Mucosa of stomach (tissue), 1 donor: ENCODE data around the gene EVC.

ENCODE experiments used
- H3K27me3 ChIP-seq: one replicate; pipeline ENCODE4 v1.7.0; 2013; ENCODE audit warnings: mild to moderate bottlenecking, low read length; ENCODE audit not compliant: control insufficient read depth, insufficient read depth
- H3K36me3 ChIP-seq: one replicate; pipeline ENCODE4 v1.7.0; 2013; ENCODE audit warnings: low read length; ENCODE audit not compliant: control insufficient read depth, insufficient read depth
- H3K4me1 ChIP-seq: one replicate; pipeline ENCODE4 v1.7.0; 2013; ENCODE audit warnings: mild to moderate bottlenecking, low read length; ENCODE audit not compliant: control insufficient read depth, insufficient read depth
- H3K4me3 ChIP-seq: one replicate; pipeline ENCODE4 v1.7.0; 2013; ENCODE audit warnings: low read length
- H3K9ac ChIP-seq: one replicate; pipeline ENCODE4 v1.7.0; 2013; ENCODE audit warnings: mild to moderate bottlenecking, low read length, moderate library complexity
- H3K9me3 ChIP-seq: one replicate; pipeline ENCODE4 v1.7.0; 2013; ENCODE audit warnings: mild to moderate bottlenecking, low read length, moderate library complexity; ENCODE audit not compliant: control insufficient read depth
- donor health status: Pancreatic carcinoma.

EVC gene

DNA sequence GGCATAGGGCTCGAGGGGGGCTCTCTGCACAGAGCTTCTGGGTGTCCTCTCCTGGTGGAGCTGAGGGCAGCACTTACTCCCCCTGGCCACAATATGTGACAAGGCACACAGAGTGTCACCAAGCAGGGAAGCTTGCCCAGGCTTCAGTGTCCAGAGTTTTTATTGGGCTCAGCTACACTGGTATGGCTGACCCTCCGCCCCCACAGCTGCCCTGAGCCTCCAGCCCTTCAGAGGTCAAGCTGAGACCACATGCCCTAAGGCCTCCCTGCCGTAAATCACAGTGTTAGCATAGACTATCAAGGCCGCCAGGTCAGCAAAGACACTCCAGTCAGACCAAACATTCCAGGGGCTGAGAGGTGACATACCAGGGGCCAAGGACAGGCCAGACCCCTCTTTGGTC is 59.0 kb downstream of the EVC start:
- H3K27me3 ChIP-seq, result no peaks in the 10 kb centered on the region
- H3K9ac ChIP-seq, result no peak overlapping the region
- H3K4me1 ChIP-seq, result no peaks in the 10 kb centered on the region
- no peaks in the 10 kb centered on the region for H3K9me3 ChIP-seq
- H3K4me3 ChIP-seq, result no peak overlapping the region
- H3K36me3 ChIP-seq, result no peaks in the 10 kb centered on the region

DNA sequence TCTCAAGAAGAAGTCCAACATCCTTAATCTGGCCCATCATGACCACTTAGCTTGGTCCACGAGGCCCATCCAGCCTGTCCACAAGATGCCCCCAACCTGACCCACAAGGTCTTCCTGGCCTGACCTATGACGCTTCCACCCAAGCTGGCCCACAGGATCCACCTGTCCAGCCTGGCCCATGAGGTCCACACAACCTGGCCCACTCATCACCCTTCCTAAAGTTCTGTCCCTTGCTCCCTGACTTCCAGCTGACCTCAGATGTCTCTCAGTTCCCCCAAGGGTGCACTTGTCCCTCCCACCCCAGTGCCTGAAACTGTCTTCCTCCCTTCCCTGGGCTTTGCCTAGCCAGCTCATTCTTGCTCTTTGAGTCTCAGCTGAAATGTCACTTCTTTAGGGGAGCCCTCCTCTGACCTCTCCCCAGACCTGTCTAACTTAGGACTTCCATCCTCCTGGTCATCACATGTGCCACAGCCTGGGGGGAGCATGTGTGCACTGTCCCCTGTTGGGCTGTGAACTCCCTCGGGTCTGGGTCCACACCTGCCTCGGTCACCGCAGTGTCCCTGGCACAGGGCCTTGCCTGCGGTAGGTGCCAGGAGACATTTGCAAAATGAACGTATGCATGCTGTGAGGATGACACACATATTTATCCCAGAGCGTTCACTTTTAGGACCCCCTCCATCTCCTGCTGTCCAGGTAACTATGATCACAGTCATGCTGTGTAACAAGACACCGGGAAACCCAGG is 61.7 kb downstream of the EVC start:
- Histone ChIP-seq H3K36me3 (no peaks in the 10 kb centered on the region), H3K9ac (no peak overlapping the region), H3K9me3 (no peaks in the 10 kb centered on the region), H3K4me1 (no peaks in the 10 kb centered on the region), H3K4me3 (no peak overlapping the region), H3K27me3 (no peaks in the 10 kb centered on the region)

DNA sequence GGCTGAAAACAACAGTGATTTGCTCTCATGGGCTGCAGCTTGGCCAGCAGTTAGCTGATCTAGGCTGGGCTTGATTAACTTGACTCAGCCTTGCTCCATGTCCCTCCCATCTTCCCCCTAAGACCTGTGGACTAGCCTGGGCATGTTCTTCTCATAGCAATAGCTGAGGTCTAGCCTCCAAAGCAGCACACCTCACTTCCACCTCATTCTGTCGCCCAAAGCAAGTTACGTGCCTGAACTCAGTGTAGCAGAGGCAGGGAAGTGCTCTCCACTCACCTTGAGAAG is 62.2 kb downstream of the EVC start:
- no peaks in the 10 kb centered on the region for H3K4me1 ChIP-seq
- H3K4me3 ChIP-seq, result no peak overlapping the region
- no peaks in the 10 kb centered on the region for H3K27me3 ChIP-seq
- no peak overlapping the region for H3K9ac ChIP-seq
- H3K36me3 ChIP-seq, result no peaks in the 10 kb centered on the region
- no peaks in the 10 kb centered on the region for H3K9me3 ChIP-seq

DNA sequence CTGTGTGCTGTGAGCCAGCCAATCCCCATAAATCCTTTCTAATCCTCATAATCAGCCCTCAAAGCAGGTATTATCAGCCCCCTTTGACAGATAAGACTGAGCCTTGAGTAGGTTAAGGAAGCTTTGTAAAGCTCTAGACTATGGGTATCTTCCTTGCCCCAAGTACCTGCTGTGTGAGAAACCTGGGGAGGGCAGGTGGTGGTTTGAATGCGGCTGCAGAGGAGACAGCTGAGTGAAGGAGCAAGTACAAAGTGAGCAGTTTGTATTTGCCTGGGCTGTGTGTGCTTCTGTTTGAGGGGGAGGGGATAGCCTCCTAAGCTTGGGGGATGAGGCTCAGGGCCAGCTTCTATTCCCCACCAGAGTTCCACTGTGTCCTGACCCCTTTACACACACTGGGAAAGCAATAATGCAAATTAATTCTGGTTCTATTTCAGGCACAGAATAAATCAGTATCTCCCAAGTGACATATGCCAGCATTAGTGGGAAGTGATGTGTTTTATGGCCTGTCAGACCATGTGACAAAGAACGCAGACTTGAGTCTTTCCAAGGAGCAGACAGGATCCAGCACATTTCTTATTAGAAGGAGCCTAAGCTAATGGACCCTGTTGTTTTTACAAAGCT is 63.5 kb downstream of the EVC start:
- H3K36me3 ChIP-seq, result no peaks in the 10 kb centered on the region
- H3K27me3 ChIP-seq, result no peaks in the 10 kb centered on the region
- no peak overlapping the region for H3K9ac ChIP-seq
- H3K4me1 ChIP-seq, result no peaks in the 10 kb centered on the region
- no peaks in the 10 kb centered on the region for H3K9me3 ChIP-seq
- H3K4me3 ChIP-seq, result no peak overlapping the region

DNA sequence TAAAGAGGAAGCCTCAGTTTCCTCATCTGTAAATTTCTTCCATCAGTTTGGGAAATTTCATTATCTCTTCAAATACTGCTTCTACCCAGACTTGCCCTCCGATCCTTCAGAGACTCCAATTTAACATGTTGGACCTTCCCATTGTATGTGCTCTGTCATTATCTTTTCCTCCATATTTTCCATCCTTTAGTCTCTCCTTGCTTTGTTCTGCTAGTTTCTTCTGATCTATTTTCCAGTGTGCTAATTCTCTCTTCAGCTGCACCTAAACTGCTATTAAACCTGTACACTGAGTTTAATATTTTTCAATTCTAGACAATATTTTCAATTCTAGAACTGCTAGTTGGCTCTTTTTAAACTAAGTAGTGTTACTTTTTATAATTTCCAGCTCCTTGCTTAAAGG is 65.5 kb downstream of the EVC start:
- Histone ChIP-seq H3K9me3 (no peaks in the 10 kb centered on the region), H3K9ac (no peak overlapping the region), H3K4me3 (no peak overlapping the region), H3K27me3 (no peaks in the 10 kb centered on the region), H3K36me3 (no peaks in the 10 kb centered on the region), H3K4me1 (no peaks in the 10 kb centered on the region)

DNA sequence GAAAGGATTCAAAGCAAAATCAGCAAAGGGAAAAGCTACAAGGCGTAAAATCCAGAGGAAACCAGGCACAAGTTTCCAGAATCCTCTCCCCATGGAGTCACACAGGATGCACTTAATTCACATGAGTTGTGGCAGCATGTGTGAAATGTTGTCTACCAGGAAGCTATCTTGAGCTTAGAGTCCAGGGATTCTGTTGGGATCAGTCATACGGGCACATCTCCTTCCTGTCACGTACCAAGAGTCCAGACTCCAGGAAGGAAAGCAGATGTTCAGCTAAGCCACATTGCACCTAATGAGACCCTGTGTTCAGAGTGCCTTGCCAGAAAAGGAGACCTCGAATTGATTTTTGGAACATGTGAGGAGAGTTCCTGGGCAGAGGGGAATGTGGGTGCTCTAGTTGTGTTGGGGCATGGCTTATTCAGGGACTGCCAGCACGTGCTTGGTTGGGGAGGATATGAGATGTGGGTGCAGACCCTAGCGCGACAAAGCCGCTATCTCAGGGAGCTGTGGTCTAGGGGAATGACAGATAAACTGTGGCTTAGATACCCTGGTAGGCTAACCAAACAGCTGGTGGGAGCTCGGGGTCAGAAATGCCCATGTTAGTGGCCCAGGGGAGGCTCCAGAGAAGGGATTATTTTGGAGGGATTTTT is 70.0 kb downstream of the EVC start:
- no peaks in the 10 kb centered on the region for H3K27me3 ChIP-seq
- H3K4me1 ChIP-seq, result no peaks in the 10 kb centered on the region
- H3K9me3 ChIP-seq, result no peaks in the 10 kb centered on the region
- H3K4me3 ChIP-seq, result no peak overlapping the region
- no peaks in the 10 kb centered on the region for H3K36me3 ChIP-seq
- H3K9ac ChIP-seq, result no peak overlapping the region

DNA sequence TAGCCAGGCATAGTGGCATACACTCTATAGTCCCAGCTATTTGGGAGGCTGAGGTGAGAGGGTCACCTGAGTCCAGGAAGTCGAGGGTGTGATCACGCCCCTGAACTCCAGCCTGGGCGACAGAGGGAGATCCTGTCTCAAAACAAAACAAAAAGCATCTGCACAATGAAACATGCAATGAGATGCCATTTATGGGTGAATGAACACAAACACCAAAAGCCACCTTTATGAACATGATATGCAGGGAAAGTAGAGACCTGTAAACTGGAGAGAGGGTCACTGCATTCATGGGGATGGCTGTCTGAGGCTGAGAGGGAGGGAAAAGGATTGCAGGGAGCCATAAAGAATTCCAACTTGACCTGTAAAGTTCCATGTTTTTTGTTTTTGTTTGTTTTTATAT is 70.7 kb downstream of the EVC start:
- no peak overlapping the region for H3K9ac ChIP-seq
- H3K4me3 ChIP-seq, result no peak overlapping the region
- H3K36me3 ChIP-seq, result no peaks in the 10 kb centered on the region
- no peaks in the 10 kb centered on the region for H3K4me1 ChIP-seq
- H3K9me3 ChIP-seq, result no peaks in the 10 kb centered on the region
- H3K27me3 ChIP-seq, result no peaks in the 10 kb centered on the region

DNA sequence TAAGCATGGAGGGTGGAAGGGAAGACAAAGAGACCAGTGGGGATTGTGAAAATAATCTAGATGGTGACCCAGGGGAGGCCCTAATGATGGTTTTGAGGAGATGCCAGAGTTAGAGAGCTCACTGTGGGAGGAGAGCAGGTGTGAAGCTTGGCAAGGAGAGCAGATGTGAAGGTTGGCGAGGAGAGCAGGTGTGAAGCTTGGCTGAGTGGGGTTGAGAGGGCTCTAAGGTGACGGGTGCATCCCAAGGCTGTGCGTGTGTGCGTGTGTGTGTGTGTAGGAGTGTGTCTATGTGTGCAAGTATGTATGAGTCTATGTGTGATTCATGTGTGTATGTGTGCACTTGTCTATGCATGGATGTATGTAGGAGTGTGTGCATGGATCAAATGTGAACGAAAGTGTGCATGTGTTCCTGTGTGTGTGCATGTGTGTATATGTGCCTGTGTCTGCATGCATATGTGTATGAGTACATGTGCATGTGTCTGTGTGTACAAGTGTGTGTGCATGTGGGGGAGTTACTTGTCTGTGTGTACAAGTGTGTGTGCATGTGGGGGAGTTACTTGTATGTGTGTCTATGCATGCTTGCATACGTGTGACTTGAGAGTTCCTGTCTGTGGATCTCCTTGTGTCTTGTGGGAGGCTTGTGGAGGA is 72.0 kb downstream of the EVC start:
- Histone ChIP-seq H3K9me3 (no peaks in the 10 kb centered on the region), H3K4me1 (no peaks in the 10 kb centered on the region), H3K36me3 (no peaks in the 10 kb centered on the region), H3K4me3 (no peak overlapping the region), H3K9ac (no peak overlapping the region), H3K27me3 (no peaks in the 10 kb centered on the region)

DNA sequence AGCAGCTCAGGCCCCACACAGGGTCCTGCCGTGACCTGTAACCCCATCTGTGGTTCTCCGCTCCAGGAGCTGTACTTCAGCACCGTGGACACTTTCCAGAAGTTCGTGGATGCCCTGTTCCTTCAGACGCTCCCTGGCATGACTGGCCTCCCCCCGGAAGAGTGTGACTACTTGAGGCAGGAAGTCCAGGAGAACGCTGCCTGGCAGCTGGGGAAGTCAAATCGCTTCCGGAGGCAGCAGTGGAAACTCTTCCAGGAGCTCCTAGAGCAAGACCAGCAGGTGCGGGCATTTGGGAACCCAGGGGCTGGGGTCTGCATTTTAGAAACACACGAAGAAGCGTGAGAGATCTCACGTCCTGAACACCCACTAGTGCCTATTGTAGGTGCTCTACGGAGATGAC is 72.5 kb downstream of the EVC start:
- Histone ChIP-seq H3K4me1 (no peaks in the 10 kb centered on the region), H3K27me3 (no peaks in the 10 kb centered on the region), H3K4me3 (no peak overlapping the region), H3K9me3 (no peaks in the 10 kb centered on the region), H3K9ac (no peak overlapping the region), H3K36me3 (no peaks in the 10 kb centered on the region)

DNA sequence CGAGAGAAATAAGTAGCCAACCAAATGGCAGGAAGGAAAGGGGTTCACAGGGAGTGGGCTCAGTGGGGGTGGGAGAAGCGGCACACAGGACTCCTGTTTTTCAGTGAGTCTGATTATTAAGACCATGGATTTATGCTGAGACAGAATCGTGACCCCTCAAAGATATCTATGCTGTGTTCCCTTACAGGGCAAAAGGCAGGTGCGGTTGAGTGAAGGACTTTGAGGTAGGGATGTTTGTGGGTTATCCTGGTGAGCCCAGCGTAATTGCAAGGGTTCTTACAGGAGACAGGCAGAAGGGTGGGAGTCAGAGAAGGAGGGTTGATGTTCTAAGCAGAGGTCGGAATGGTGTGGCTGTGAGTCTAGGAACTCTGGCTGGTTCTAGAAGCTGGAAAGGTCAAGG is 73.0 kb downstream of the EVC start:
- Histone ChIP-seq H3K27me3 (no peaks in the 10 kb centered on the region), H3K36me3 (no peaks in the 10 kb centered on the region), H3K9me3 (no peaks in the 10 kb centered on the region), H3K4me3 (no peak overlapping the region), H3K9ac (no peak overlapping the region), H3K4me1 (no peaks in the 10 kb centered on the region)

DNA sequence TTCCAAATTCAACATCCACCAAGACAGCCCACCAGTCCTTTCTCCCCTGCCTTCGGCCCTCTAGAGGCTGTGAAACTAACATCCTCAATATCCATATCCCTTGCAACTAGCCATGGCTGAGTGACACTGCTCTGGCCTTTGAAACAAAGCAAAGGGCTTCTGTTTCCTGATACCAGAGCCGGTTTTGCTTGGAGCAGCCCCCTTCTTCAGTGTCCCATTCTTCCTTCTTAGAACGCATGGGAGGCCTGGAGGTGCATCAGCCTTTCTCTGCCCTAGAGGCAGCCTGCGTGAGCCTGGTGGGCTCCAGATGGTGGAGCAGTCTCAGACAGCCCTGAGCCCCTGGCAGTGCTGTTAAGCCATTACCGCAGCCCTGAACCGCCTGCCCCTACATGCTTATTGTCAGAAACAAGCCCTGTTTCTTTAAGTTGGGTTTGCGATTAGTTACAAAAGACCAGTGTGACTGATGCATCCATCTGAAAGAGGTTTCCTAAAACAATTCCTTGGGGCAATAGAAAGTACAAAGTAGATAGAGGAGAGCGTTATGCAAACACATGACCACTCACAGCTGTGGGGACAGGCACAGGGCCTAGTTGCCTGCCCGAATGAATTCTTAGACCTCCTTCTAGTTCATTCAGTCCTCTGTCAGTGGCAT is 74.1 kb downstream of the EVC start:
- no peaks in the 10 kb centered on the region for H3K9me3 ChIP-seq
- H3K36me3 ChIP-seq, result no peaks in the 10 kb centered on the region
- no peaks in the 10 kb centered on the region for H3K27me3 ChIP-seq
- H3K4me1 ChIP-seq, result no peaks in the 10 kb centered on the region
- no peak overlapping the region for H3K4me3 ChIP-seq
- no peak overlapping the region for H3K9ac ChIP-seq
